ENCODE results near the gene RETREG3. TPM values are rescaled to one million over a fixed set of nuclear protein-coding genes. Genes with fewer than 3 reads are reported as not detected.
A peak's percentile ranks its signal among the peaks of the same experiment; 100 is the strongest.

The RETREG3 gene
- total and polyA plus RNA-seq, 2 donors (not counting 1 experiment from before 2014, with no cell fraction given) = 44.1 to 108 TPM

DNA sequence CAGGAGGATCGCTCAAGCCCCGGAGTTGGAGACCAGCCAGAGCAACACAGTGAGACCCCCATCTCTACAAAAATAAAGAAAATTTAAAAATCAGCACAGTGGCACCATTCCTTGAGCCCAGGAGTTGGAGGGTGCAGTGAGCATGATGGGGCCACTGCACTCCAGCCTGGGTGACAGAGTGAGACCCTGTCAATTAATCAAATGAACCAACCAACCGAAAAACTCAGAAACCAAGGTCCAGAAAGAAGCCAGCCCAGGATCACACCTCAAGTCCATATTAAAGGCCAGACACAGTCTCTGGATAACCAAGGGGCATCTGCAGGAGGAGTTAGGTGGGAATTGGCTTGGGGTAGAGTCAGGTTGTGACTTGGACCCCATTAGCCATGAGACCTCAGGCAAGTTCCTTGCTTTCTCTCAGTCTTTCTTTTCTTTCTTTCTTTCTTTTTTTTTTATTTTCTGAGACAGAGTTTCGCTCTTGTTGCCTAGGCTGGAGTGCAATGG lies 54.0 kb downstream of the RETREG3 start:
- Histone ChIP-seq H3K4me1 (ENCODE audit: control insufficient read depth in 2 of 2, insufficient read depth in 2 of 2, low read length in 2 of 2) (peaks cover 15 to 27% of the 10 kb centered on the region in 2 donors), H4K20me1 (ENCODE audit: control insufficient read depth, insufficient read depth, low read length, poor library complexity, severe bottlenecking) (peaks cover 6% of the 10 kb centered on the region), H3K9me3 (ENCODE audit: control extremely low read depth in 1 of 3, control insufficient read depth in 2 of 3, insufficient read depth in 1 of 3, low read length in 2 of 3) (no peaks in the 10 kb centered on the region), H3K36me3 (replicated peaks in 1 of 2; ENCODE audit: control extremely low read depth in 1 of 2, control insufficient read depth in 1 of 2, extremely low read depth in 1 of 2, insufficient read depth in 2 of 2, low read length in 1 of 2) (no peaks in the 10 kb centered on the region), H3K4me2 (replicated peaks; ENCODE audit: low read depth, low read length, poor library complexity, severe bottlenecking) (peak overlapping the region; percentile 97), H3K27ac (ENCODE audit: low read length in 2 of 2) (peak overlapping the region; percentile 88 to 96), H3K9ac (ENCODE audit: low read length) (peak overlapping the region; percentile 88), H3K4me3 (ENCODE audit: control extremely low read depth in 1 of 5, extremely low read depth in 1 of 5, insufficient read depth in 1 of 5, low read depth in 2 of 5, low read length in 4 of 5) (peak overlapping the region; percentile 61 to 99 (median 90)), H2AFZ (ENCODE audit: insufficient read depth, low read depth, low read length, poor library complexity, severe bottlenecking) (peak overlapping the region; percentile 84), H3K27me3 (replicated peaks in 1 of 4; ENCODE audit: control extremely low read depth in 1 of 4, control insufficient read depth in 3 of 4, insufficient read depth in 4 of 4, low read length in 3 of 4) (no peaks in the 10 kb centered on the region), H3K79me2 (ENCODE audit: control insufficient read depth, insufficient read depth, low read length) (peaks cover 17% of the 10 kb centered on the region)
- Mint-ChIP-seq H3K4me1 (peaks cover 20% of the 10 kb centered on the region), H3K9me3 (ENCODE audit: insufficient read depth) (no peaks in the 10 kb centered on the region), H3K27me3 (no peaks in the 10 kb centered on the region), H3K4me3 (peak overlapping the region; percentile 96), H3K27ac (peak overlapping the region; percentile 98)
- 60% methylated on average over 1 of the region's 4 CpGs for WGBS (ENCODE audit: insufficient coverage)
- intact Hi-C loops (cut with micrococcal nuclease) = loop anchor here (2.0 kb wide), 1 partner anchor 18 kb away; the partner anchor contains the start of gene NAGLU
- no peak for DNase-seq
- CTCF ChIA-PET = interaction anchor here (1.0 to 2.7 kb wide), 7 partner anchors 10 to 31 kb away, joined by 3 to 17 read pairs (median 4); partner anchors contain the start of genes MLX, NAGLU and PSMC3IP
- peak; percentile 3 for ATAC-seq (ENCODE audit: low read depth)
- TF ChIP-seq, protein P1, sequence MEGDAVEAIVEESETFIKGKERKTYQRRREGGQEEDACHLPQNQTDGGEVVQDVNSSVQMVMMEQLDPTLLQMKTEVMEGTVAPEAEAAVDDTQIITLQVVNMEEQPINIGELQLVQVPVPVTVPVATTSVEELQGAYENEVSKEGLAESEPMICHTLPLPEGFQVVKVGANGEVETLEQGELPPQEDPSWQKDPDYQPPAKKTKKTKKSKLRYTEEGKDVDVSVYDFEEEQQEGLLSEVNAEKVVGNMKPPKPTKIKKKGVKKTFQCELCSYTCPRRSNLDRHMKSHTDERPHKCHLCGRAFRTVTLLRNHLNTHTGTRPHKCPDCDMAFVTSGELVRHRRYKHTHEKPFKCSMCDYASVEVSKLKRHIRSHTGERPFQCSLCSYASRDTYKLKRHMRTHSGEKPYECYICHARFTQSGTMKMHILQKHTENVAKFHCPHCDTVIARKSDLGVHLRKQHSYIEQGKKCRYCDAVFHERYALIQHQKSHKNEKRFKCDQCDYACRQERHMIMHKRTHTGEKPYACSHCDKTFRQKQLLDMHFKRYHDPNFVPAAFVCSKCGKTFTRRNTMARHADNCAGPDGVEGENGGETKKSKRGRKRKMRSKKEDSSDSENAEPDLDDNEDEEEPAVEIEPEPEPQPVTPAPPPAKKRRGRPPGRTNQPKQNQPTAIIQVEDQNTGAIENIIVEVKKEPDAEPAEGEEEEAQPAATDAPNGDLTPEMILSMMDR (IDR thresholded peaks at IDR 0.05) = no peak
- TF ChIP-seq EZH2 (IDR thresholded peaks at IDR 0.05; ENCODE audit: borderline replicate concordance, insufficient read depth, low read depth, low read length, poor library complexity, severe bottlenecking) = no peak
- POLR2A ChIA-PET = interaction anchor here (0.5 to 1.7 kb wide), 8 partner anchors 8 to 761 kb away, joined by 4 to 18 read pairs (median 6); partner anchors contain the start of genes COASY, MLX, NAGLU and PSMC3IP

All from B cell (primary cell).